ENCODE results near the gene CALN1.

The CALN1 gene

DNA sequence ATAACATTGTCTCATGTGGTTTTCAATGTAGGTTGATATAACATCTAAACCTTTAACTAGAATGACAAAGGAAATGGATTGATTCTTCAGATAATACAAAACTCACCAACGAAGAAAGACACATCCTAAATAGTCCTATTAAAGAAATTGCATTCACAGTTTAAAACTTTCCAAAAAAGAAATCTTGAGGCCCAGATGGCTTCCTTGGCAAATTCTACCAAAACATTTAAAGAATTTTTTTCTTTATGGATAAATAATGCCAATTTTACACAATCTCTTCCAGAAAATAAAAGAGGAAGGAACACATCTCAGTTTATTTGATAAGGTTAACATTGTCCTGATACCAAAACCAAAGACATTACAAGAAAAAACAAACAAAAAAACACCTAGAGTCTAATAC is 349.5 kb downstream of the CALN1 start:
- no peak for DNase-seq (ENCODE audit: low read depth)
- H3K4me3 ChIP-seq (ENCODE audit: low read length): no peak overlapping the region
- TF ChIP-seq CTCF (conservative IDR thresholded peaks at IDR 0.05; ENCODE audit: low read depth, low read length): no peak

DNA sequence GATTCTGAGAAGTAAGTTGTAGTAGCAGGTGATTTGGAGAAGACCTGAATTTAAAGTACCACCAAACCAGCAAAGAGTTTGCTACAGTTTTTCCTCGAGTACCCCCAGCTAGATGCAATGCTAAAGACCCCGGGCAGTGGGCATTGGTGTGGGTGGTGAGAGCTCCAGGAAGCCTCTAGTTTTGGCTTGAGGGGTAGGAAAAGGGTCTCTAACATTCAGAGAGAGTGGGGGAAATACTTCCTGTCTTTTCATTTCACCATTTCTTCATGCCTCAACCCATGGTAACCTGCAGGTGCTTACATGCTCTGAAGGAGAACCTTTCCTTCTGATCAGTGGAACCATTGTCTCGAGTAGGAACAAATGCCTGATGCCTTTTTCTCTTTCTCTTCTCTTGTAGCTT is 352.2 kb downstream of the CALN1 start:
- no peak for DNase-seq (ENCODE audit: low read depth)
- no peak overlapping the region for H3K4me3 ChIP-seq (ENCODE audit: low read length)
- TF ChIP-seq CTCF (conservative IDR thresholded peaks at IDR 0.05; ENCODE audit: low read depth, low read length): no peak

GRCh38 chr7:72058579-72058978 is 353.6 kb downstream of the CALN1 start:
- DNase-seq (ENCODE audit: low read depth): no peak
- TF ChIP-seq CTCF (conservative IDR thresholded peaks at IDR 0.05; ENCODE audit: low read depth, low read length): no peak
- no peak overlapping the region for H3K4me3 ChIP-seq (ENCODE audit: low read length)

GRCh38 chr7:72057796-72058195 is 354.3 kb downstream of the CALN1 start:
- no peak overlapping the region for H3K4me3 ChIP-seq (ENCODE audit: low read length)
- no peak for TF ChIP-seq CTCF (conservative IDR thresholded peaks at IDR 0.05; ENCODE audit: low read depth, low read length)

DNA sequence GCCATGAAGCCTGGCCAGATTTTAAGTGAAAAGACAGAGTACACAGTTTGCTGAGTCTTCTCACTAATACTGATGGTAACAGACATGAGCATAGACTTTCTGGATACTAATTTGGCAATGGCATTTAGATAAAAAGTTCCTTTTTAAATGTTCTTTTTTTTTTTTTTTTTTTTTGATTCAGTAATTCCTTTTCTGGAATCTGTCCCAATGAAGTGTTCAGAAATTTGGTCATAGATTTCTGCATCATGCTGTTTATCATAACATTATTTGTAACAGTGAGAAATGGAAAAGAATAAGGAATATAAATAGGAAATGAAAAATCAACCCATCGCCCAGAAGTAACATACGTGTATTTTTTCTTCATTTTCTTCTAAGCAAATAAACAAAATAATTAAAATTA is 354.9 kb downstream of the CALN1 start:
- no peak for DNase-seq (ENCODE audit: low read depth)
- TF ChIP-seq CTCF (conservative IDR thresholded peaks at IDR 0.05; ENCODE audit: low read depth, low read length): no peak
- no peak overlapping the region for H3K4me3 ChIP-seq (ENCODE audit: low read length)

More at GRCh38 chr7:72057796-72058195, 354.3 kb downstream of the CALN1 start:
- no peak for DNase-seq (ENCODE audit: low read depth)

DNA sequence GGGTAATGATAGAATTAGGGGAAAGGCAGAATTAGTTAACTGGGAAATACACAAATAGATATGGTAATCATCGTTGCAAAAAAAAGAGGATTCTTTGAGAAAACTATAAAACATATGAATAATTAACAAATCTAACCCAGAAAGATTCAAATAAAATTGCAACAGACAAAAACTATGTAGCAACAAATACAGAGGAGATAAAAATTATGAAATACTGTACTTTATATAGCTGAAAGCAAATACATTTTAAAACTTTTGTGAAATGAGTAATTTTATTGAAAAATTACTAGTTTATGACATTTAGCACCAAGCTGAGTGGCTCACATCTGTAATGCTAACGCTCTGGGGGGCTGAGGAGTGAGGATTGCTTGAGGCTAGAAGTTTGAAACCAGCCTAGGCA is 356.7 kb downstream of the CALN1 start:
- no peak for TF ChIP-seq CTCF (conservative IDR thresholded peaks at IDR 0.05; ENCODE audit: low read depth, low read length)
- no peak overlapping the region for H3K4me3 ChIP-seq (ENCODE audit: low read length)
- no peak for DNase-seq (ENCODE audit: low read depth)

- no peak for TF ChIP-seq CTCF (conservative IDR thresholded peaks at IDR 0.05; ENCODE audit: low read depth, low read length)
- no peak overlapping the region for H3K4me3 ChIP-seq (ENCODE audit: low read length)
- DNase-seq (ENCODE audit: low read depth): no peak
Measured at GRCh38 chr7:72053292-72053691, 358.8 kb downstream of the CALN1 start.

Measured in retinal pigment epithelial cell (primary cell).